DLD1 (cell line): ENCODE data around the gene LRIG1.

Experiments used
- in situ Hi-C: cut with HindIII; loops from 2 replicates; pipeline ENCODE4 v1.10.0; 2017; ENCODE audit warnings: low sequenced_read_pairs

LRIG1 gene

GRCh38 chr3:66489115-66489514 lies 11.7 kb downstream of the LRIG1 start:
- in situ Hi-C loops: no loop called here

- in situ Hi-C loops: no loop called here
These were observed 12.3 kb downstream of the LRIG1 start for GRCh38 chr3:66488492-66488891.

- in situ Hi-C loops: no loop called here
These were observed 13.4 kb downstream of the LRIG1 start for GRCh38 chr3:66487465-66487864.

- in situ Hi-C loops: no loop called here
These were observed 14.2 kb downstream of the LRIG1 start for GRCh38 chr3:66486646-66487045.

- in situ Hi-C loops: no loop called here
These were observed 14.6 kb downstream of the LRIG1 start for GRCh38 chr3:66486202-66486601.

- in situ Hi-C loops: no loop called here
These were observed 15.4 kb downstream of the LRIG1 start for GRCh38 chr3:66485291-66485968.

GRCh38 chr3:66484106-66484844 lies 16.5 kb downstream of the LRIG1 start:
- in situ Hi-C loops: no loop called here

- in situ Hi-C loops: no loop called here
These were observed 17.4 kb downstream of the LRIG1 start for GRCh38 chr3:66483409-66483906.

- in situ Hi-C loops: no loop called here
These were observed 17.8 kb downstream of the LRIG1 start for GRCh38 chr3:66483006-66483405.

- in situ Hi-C loops: no loop called here
These were observed 18.8 kb downstream of the LRIG1 start for GRCh38 chr3:66482018-66482404.

GRCh38 chr3:66481071-66482017 lies 19.5 kb downstream of the LRIG1 start:
- in situ Hi-C loops: no loop called here

- in situ Hi-C loops: no loop called here
These were observed 20.2 kb downstream of the LRIG1 start for GRCh38 chr3:66480666-66481065.

GRCh38 chr3:66479532-66479947 lies 21.3 kb downstream of the LRIG1 start:
- in situ Hi-C loops: no loop called here

GRCh38 chr3:66478960-66479359 lies 21.9 kb downstream of the LRIG1 start:
- in situ Hi-C loops: no loop called here

- in situ Hi-C loops: no loop called here
These were observed 23.0 kb downstream of the LRIG1 start for GRCh38 chr3:66477856-66478255.

- in situ Hi-C loops: no loop called here
These were observed 23.9 kb downstream of the LRIG1 start for GRCh38 chr3:66476852-66477381.

- in situ Hi-C loops: no loop called here
These were observed 25.3 kb downstream of the LRIG1 start for GRCh38 chr3:66475386-66476020.

- in situ Hi-C loops: no loop called here
These were observed 27.1 kb downstream of the LRIG1 start for GRCh38 chr3:66473692-66474091.

GRCh38 chr3:66473181-66473580 lies 27.6 kb downstream of the LRIG1 start:
- in situ Hi-C loops: no loop called here

GRCh38 chr3:66472313-66473134 lies 28.3 kb downstream of the LRIG1 start:
- in situ Hi-C loops: no loop called here
